ENCODE data around the gene MGST2.

DNA sequence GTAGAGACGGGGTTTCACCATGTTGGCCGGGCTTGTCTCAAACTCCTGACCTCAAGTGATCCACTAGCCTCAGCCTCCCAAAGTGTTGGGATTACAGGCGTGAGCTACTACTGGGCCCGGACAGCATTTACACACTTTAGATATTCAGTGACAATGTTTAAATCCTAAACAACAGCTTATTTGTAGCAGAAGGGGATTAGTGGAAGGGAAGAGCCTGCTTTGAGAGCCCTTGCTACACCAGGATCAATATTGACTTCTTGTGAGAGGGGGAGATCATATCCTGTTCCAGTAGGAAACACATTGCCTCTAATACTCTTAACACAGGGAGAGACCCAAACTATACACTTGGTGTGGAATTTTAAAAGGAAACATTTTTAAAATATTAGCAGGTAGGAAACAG, 7.1 kb downstream of the MGST2 start:
- TF ChIP-seq TAF1 (IDR thresholded peaks at IDR 0.05; ENCODE audit: low read depth, low read length), result no peak
- no peak for TF ChIP-seq POLR2A (IDR thresholded peaks at IDR 0.05; ENCODE audit: low read depth, low read length)
- TF ChIP-seq PAX5 (IDR thresholded peaks at IDR 0.05; ENCODE audit: insufficient read depth, low read length, severe bottlenecking), result no peak
- TF ChIP-seq POLR2AphosphoS5 (IDR thresholded peaks at IDR 0.05; ENCODE audit: low read depth, low read length), result no peak
- no peak for TF ChIP-seq SPI1 (IDR thresholded peaks at IDR 0.05; ENCODE audit: low read depth, low read length)
- TF ChIP-seq POU2F2 (IDR thresholded peaks at IDR 0.05; ENCODE audit: low read depth, low read length), result no peak
